Glomerular visceral epithelial cell (primary cell): ENCODE results near the gene GADD45GIP1.
"Not testable (repeated sequence)": the region's sequence is repeated elsewhere in the genome, so short reads cannot be mapped to it uniquely, and the experiment has no call there.

Experiments
- DNase-seq: peaks from one replicate; pipeline ENCODE4 v3.0.0-alpha.2; 2016; ENCODE audit errors: extremely low spot score

GADD45GIP1 gene

GRCh38 chr19:12957389-12957952 lies 448 bp upstream of the GADD45GIP1 start:
- not testable (repeated sequence) for DNase-seq

GRCh38 chr19:12955996-12956395 lies 1.0 kb downstream of the GADD45GIP1 start:
- DNase-seq, result no peak

GRCh38 chr19:12955575-12955974 lies 1.4 kb downstream of the GADD45GIP1 start:
- not testable (repeated sequence) for DNase-seq

GRCh38 chr19:12954612-12954962 lies 2.4 kb downstream of the GADD45GIP1 start:
- no peak for DNase-seq

- DNase-seq, result no peak
Measured at GRCh38 chr19:12953799-12954611, 3.0 kb downstream of the GADD45GIP1 start.

- no peak for DNase-seq
Measured at GRCh38 chr19:12953138-12953798, 3.8 kb downstream of the GADD45GIP1 start.

- peak; percentile 71 for DNase-seq
Measured at GRCh38 chr19:12952488-12953137, 4.4 kb downstream of the GADD45GIP1 start.

DNA sequence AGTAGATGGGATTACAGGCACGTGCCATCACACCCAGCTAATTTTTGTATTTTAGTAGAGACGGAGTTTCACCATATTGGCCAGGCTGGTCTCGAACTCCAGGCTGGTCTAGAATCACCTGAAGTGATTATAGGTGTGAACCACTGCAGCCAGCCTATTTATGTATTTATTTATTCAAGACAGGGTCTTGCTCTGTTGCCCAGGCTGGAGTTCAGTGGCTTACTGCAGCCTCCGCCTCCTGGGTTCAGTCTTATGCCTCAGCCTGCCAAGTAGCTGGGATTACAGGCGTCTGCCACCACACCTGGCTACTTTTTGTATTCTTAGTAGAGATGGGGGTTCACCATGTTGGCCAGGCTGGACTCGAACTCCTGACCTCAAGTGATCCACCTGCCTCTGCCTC lies 5.0 kb downstream of the GADD45GIP1 start:
- not testable (repeated sequence) for DNase-seq

DNA sequence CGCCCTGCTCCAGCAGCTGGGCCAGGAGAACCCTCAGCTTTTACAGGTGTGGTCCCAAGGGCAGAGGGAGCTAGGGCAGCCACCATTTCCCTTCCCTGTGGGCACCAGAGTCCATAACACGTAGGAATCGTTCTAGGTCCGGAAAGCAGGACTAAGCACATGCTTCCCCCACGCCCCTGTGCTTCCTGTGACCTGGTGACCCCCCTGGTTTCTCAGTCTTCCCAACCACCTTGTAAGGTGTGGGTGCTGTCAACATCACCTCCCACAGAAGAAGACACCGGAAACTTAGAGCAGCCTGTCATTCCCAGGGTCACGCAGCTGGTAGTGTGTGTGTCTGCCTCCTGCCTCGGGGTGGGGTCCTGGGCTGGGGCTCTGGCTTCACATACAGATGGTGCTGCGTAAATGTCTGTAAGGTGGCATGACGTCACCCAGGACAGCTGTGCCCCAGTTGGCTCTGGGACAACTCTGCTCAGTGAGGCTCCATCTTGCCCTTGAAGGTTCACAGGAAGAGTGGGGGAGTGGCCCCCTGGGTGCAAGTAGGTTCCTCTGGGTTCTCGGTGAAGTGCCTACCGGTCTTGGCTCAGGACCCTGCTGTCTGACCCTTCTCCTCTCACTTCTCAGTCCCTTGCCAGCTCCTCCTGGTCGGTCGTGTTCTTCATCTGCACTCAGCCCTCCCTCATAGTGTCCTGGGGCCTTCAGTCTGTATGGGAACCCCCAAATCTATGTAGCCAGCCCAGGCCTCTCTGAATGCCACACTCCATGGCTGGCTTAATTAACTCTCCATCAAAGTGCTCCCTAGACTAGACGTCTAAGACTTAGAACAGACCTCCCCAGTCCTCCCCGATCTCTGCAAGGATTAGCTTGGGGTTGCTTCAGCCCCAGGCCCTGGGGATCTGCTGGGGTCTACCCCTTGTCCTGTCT lies 7.4 kb downstream of the GADD45GIP1 start:
- DNase-seq, result no peak

DNA sequence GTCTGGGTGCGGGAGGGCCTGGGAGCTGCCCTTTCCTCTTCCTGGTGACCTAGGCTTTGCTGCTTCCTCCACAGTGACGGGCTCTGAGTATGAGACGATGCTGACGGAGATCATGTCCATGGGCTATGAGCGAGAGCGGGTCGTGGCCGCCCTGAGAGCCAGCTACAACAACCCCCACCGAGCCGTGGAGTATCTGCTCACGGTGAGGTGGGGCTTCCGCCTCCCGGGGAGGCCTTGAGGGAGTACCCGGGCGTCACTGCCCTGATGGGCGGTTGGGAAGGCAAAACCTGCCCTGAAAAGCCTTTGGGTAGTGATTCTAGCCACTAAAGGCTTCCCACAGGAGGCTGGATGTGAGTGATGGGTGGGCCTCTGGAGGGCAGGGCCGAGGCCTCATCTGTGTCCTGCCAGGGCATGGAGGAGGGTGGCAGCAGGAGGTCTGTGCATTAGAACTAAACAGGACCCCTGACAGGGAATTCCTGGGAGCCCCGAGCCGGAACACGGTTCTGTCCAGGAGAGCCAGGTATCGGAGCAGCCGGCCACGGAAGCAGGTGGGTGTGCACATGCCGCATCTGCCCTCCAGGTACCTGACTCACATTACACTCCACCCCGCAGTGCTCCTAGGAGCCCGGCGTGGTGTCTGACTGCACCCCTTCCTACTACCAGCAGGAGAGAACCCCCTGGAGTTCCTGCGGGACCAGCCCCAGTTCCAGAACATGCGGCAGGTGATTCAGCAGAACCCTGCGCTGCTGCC lies 8.2 kb downstream of the GADD45GIP1 start:
- no peak for DNase-seq

GRCh38 chr19:12947702-12948611 lies 9.1 kb downstream of the GADD45GIP1 start:
- no peak for DNase-seq

GRCh38 chr19:12946731-12947496 lies 10.1 kb downstream of the GADD45GIP1 start:
- no peak for DNase-seq

- peak; percentile 78 for DNase-seq
Measured at GRCh38 chr19:12946092-12946721, 10.8 kb downstream of the GADD45GIP1 start.

GRCh38 chr19:12945479-12946091 lies 11.4 kb downstream of the GADD45GIP1 start, which contains the start of gene RAD23A:
Gene RAD23A (plus strand): TSS chr19:12945862. CDS start chr19:12945949, 87 bp downstream.
- DNase-seq, result peak; percentile 99

DNA sequence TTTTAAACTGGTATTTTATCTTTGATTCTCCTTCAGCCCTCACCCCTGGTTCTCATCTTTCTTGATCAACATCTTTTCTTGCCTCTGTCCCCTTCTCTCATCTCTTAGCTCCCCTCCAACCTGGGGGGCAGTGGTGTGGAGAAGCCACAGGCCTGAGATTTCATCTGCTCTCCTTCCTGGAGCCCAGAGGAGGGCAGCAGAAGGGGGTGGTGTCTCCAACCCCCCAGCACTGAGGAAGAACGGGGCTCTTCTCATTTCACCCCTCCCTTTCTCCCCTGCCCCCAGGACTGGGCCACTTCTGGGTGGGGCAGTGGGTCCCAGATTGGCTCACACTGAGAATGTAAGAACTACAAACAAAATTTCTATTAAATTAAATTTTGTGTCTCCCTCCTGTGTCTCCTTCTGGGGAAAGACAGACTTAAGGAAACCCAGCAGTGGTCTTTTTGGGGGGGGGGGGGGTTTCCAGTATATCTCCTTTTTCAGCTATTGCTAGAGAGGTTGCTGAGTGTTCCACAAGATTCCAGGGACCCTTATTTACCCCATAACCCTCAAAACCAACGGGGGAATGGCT lies 12.8 kb downstream of the GADD45GIP1 start:
- DNase-seq, result no peak

DNA sequence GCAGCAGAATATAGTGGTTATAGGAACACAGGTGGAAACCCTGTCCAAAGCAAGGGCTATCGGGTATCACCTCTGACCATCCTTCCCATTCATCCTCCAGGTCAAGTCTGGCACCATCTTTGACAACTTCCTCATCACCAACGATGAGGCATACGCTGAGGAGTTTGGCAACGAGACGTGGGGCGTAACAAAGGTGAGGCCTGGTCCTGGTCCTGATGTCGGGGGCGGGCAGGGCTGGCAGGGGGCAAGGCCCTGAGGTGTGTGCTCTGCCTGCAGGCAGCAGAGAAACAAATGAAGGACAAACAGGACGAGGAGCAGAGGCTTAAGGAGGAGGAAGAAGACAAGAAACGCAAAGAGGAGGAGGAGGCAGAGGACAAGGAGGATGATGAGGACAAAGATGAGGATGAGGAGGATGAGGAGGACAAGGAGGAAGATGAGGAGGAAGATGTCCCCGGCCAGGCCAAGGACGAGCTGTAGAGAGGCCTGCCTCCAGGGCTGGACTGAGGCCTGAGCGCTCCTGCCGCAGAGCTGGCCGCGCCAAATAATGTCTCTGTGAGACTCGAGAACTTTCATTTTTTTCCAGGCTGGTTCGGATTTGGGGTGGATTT lies 13.5 kb downstream of the GADD45GIP1 start:
- no peak for DNase-seq

DNA sequence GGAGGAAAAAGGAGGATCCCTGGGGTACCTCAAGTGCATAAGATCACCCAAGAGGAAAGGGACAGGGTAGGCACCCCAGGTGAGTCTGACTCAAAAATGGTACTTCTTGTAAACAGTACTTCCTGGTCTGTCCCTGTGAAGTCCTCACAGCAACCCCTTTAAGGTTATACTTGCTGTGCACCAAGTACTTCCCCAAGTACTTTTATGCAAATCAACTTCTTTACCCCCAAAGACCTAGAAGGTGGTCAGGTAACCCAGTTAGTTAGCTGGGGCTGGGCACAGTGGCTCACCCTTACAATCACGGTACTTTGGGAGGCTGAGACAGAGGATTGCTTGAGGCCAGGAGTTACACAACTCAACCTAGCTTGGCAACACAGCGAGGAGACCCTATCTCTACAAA lies 16.1 kb downstream of the GADD45GIP1 start:
- DNase-seq, result no peak
